Measurements from ENCODE around the gene ABAT. TPM values are rescaled to one million over a fixed set of nuclear protein-coding genes. Genes with fewer than 3 reads are reported as not detected.

The ABAT gene
- total RNA-seq, 2 donors from 2014 or later, result 8.7 TPM

- no peak overlapping the region for H3K4me3 Mint-ChIP-seq
- DNase-seq (ENCODE audit: low spot score), result no peak
- ATAC-seq, result no peak
- no peaks in the 10 kb centered on the region for H3K9me3 Mint-ChIP-seq
- H3K27ac Mint-ChIP-seq, result no peak overlapping the region
- H3K27me3 Mint-ChIP-seq, result no peaks in the 10 kb centered on the region
- no peaks in the 10 kb centered on the region for H3K36me3 Mint-ChIP-seq
- no peaks in the 10 kb centered on the region for H3K4me1 Mint-ChIP-seq (ENCODE audit: low read depth in 2 of 2)
Measured at GRCh38 chr16:8721336-8722024, 47.1 kb downstream of the ABAT start.

- Mint-ChIP-seq H3K9me3 (no peaks in the 10 kb centered on the region), H3K4me3 (no peak overlapping the region), H3K4me1 (ENCODE audit: low read depth in 2 of 2) (no peaks in the 10 kb centered on the region), H3K27ac (no peak overlapping the region), H3K27me3 (no peaks in the 10 kb centered on the region), H3K36me3 (no peaks in the 10 kb centered on the region)
- DNase-seq (ENCODE audit: low spot score), result no peak
- no peak for ATAC-seq
Measured at GRCh38 chr16:8722025-8722348, 47.6 kb downstream of the ABAT start.

DNA sequence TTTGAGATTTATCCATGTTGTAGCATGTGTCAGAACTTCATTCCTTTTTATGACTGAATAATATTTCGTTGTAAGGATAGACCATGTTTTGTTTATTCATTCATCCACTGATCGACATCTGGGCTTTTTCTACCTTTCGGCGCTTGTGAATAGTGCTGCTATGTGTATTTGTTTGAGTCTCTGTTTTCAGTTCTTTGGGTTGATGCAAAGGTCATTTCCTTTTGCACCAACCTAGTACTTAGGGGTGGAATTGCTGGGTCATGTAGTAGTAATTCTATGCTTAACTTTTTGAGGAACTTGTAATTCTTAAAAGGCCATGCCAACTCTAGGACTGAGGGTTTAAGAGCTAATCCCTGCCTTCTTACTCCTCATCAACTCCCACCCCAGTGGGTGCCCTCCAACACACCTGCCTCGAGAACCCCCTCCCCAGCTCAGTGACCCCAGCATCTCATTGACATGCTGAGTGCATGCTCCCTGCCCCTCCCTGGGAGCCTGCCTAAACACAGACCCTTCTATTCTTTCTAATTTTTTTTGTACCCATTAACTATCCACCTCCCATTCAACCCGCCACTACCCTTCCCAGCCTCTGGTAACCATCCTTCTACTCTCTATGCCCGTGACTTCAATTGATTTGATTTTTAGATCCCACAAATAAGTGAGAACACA, 51.2 kb downstream of the ABAT start:
- H3K9me3 Mint-ChIP-seq, result no peaks in the 10 kb centered on the region

GRCh38 chr16:8727131-8727806, 52.9 kb downstream of the ABAT start:
- Mint-ChIP-seq H3K9me3 (no peaks in the 10 kb centered on the region), H3K4me3 (no peak overlapping the region), H3K4me1 (ENCODE audit: low read depth in 2 of 2) (peaks cover 0 to 11% of the 10 kb centered on the region in 2 donors), H3K27ac (no peak overlapping the region), H3K36me3 (no peaks in the 10 kb centered on the region), H3K27me3 (no peaks in the 10 kb centered on the region)
- no peak for DNase-seq (ENCODE audit: low spot score)
- no peak for ATAC-seq

More for the DNA sequence above, 51.2 kb downstream of the ABAT start:
- Mint-ChIP-seq H3K27ac (peak overlapping the region in 1 of 2 donors; percentile 47), H3K4me1 (ENCODE audit: low read depth in 2 of 2) (peaks cover 0 to 11% of the 10 kb centered on the region in 2 donors), H3K27me3 (no peaks in the 10 kb centered on the region), H3K36me3 (no peaks in the 10 kb centered on the region), H3K4me3 (no peak overlapping the region)
- DNase-seq (ENCODE audit: low spot score) (no peak), ATAC-seq (no peak)

- Mint-ChIP-seq H3K27ac (no peak overlapping the region), H3K9me3 (no peaks in the 10 kb centered on the region), H3K4me3 (no peak overlapping the region), H3K27me3 (no peaks in the 10 kb centered on the region), H3K36me3 (no peaks in the 10 kb centered on the region), H3K4me1 (ENCODE audit: low read depth in 2 of 2) (peaks cover 0 to 11% of the 10 kb centered on the region in 2 donors)
- ATAC-seq (no peak), DNase-seq (ENCODE audit: low spot score) (no peak)
Measured at GRCh38 chr16:8727857-8728618, 53.6 kb downstream of the ABAT start.

- Mint-ChIP-seq H3K27ac (no peak overlapping the region), H3K4me3 (no peak overlapping the region), H3K4me1 (ENCODE audit: low read depth in 2 of 2) (peaks cover 0 to 11% of the 10 kb centered on the region in 2 donors), H3K27me3 (no peaks in the 10 kb centered on the region), H3K9me3 (no peaks in the 10 kb centered on the region), H3K36me3 (no peaks in the 10 kb centered on the region)
- no peak for ATAC-seq
- no peak for DNase-seq (ENCODE audit: low spot score)
Measured at GRCh38 chr16:8729779-8730334, 55.4 kb downstream of the ABAT start.

DNA sequence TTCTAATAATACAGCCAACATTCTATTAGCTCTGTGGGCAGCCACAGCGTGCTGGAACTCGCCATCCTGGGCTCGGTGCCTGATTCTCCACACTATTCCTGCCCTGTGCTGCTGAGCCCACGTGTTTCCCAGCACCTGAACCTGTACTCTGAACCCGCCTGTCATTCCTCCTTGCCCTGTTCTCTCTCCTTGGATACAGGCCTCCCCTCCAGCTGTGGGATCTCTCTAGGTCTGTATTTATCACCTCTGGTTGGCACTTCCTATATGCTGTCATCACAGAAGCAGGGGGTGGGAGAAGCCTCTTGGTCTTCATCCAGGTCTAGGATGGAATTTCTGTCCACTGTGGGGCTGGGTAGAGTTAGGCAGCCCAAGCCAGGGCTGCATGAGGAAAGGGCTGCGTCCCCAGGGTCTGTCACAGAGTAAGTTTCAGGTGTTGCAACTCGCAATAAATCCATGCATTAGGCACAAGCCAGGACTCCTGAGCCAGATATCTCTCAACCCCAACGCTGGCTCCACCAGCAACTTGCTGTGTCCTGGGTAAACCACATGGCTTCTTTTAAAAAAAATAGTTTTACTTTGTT, 56.0 kb downstream of the ABAT start:
- H3K27ac Mint-ChIP-seq, result no peak overlapping the region
- H3K4me1 Mint-ChIP-seq (ENCODE audit: low read depth in 2 of 2), result peaks cover 0 to 11% of the 10 kb centered on the region in 2 donors
- H3K27me3 Mint-ChIP-seq, result no peaks in the 10 kb centered on the region
- DNase-seq (ENCODE audit: low spot score) (no peak), ATAC-seq (no peak)
- no peak overlapping the region for H3K4me3 Mint-ChIP-seq
- no peaks in the 10 kb centered on the region for H3K9me3 Mint-ChIP-seq
- H3K36me3 Mint-ChIP-seq, result no peaks in the 10 kb centered on the region

DNA sequence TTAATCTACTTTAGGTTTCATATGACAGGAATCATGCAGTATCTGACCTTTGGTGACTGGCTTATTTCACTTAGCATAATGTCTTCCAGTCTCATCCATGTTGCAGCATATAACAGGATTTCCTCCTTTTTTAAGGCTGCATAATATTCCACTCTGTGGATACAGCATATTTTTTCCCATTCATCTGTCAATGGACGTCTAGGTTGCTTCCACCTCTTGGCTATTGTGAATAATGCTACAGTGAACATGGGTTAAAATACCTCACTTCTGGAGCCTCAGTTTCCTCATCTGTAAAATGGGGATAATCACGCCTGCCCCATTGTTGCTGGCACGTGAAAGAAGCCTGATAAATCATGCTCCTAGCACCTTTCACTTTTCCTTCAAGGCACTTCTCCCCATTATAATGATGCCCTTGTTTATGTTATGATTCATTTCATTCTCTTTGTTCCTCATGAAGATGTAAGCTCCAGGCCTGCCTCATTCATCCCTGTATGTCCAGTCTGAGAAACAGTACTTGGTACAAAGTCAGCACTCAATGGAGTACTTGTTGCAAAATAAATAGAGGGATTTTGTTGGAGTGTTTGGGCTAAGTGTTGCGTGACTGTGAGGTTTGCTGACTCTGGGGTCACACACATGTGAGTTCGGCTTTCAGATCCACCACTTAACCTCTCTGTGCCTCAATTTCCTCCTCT, 59.6 kb downstream of the ABAT start:
- H3K4me1 Mint-ChIP-seq (ENCODE audit: low read depth in 2 of 2), result peaks cover 0 to 11% of the 10 kb centered on the region in 2 donors
- no peak for ATAC-seq

GRCh38 chr16:8735574-8735973, 61.2 kb downstream of the ABAT start:
- no peaks in the 10 kb centered on the region for H3K27me3 Mint-ChIP-seq
- no peaks in the 10 kb centered on the region for H3K9me3 Mint-ChIP-seq
- no peak overlapping the region for H3K4me3 Mint-ChIP-seq
- ATAC-seq (no peak), DNase-seq (ENCODE audit: low spot score) (no peak)
- H3K4me1 Mint-ChIP-seq (ENCODE audit: low read depth in 2 of 2), result peaks cover 0 to under 1% of the 10 kb centered on the region in 2 donors
- no peak overlapping the region for H3K27ac Mint-ChIP-seq
- H3K36me3 Mint-ChIP-seq, result no peaks in the 10 kb centered on the region

More for the DNA sequence above, 59.6 kb downstream of the ABAT start:
- DNase-seq (ENCODE audit: low spot score), result no peak
- Mint-ChIP-seq H3K36me3 (no peaks in the 10 kb centered on the region), H3K9me3 (no peaks in the 10 kb centered on the region), H3K27me3 (no peaks in the 10 kb centered on the region), H3K27ac (no peak overlapping the region), H3K4me3 (no peak overlapping the region)

DNA sequence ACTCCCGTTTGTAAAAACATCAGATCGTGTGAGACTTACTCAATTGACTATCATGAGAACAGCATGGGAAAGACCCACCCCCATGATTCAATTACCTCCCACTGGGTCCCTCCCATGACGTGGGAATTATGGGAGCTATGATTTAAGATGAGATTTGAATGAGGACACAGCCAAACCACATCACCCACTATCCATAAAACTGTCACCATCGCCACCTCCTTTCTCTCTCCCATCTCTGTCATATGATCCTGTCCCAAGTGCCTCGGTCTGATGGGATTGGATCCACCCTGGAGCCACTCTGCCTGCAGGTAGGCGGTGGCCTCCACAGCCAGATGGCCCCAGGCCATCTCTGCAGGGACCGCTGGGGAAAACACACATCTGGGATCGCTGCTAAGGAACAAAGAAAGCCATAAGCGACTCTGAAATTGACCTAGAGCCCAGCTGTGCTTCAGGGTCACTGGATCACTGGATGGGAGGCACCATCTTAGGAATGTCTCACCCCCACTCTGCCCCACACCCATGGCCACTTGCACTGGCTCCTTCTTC, 61.8 kb downstream of the ABAT start:
- no peaks in the 10 kb centered on the region for H3K36me3 Mint-ChIP-seq
- H3K4me1 Mint-ChIP-seq (ENCODE audit: low read depth in 2 of 2), result no peaks in the 10 kb centered on the region
- no peak overlapping the region for H3K27ac Mint-ChIP-seq
- H3K27me3 Mint-ChIP-seq, result no peaks in the 10 kb centered on the region
- DNase-seq (ENCODE audit: low spot score) (no peak), ATAC-seq (no peak)
- no peaks in the 10 kb centered on the region for H3K9me3 Mint-ChIP-seq
- no peak overlapping the region for H3K4me3 Mint-ChIP-seq

DNA sequence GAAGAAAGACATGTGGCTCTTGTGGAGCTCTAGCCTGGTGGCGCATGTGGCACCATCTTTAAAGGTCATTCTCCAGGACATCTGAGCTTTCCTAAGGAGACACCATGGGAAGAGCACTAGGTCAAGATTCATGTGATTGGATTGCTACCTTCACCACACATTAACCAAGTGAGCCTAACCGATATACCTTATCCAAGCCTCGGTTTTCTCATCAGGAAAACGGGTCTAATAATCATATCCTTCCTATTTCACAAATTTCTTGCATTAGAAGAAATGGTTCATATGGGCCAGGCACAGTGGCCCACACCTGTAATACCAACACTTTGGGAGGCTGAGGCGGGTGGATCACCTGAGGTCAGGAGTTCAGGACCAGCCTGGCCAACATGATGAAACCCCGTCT, 64.7 kb downstream of the ABAT start:
- Mint-ChIP-seq H3K36me3 (no peaks in the 10 kb centered on the region), H3K9me3 (no peaks in the 10 kb centered on the region), H3K4me1 (ENCODE audit: low read depth in 2 of 2) (no peaks in the 10 kb centered on the region), H3K27me3 (no peaks in the 10 kb centered on the region), H3K27ac (no peak overlapping the region), H3K4me3 (no peak overlapping the region)
- no peak for ATAC-seq
- DNase-seq (ENCODE audit: low spot score), result no peak

- H3K9me3 Mint-ChIP-seq, result no peaks in the 10 kb centered on the region
- no peaks in the 10 kb centered on the region for H3K4me1 Mint-ChIP-seq (ENCODE audit: low read depth in 2 of 2)
- H3K27me3 Mint-ChIP-seq, result no peaks in the 10 kb centered on the region
- H3K36me3 Mint-ChIP-seq, result no peaks in the 10 kb centered on the region
- no peak overlapping the region for H3K27ac Mint-ChIP-seq
- no peak for ATAC-seq
- DNase-seq (ENCODE audit: low spot score), result no peak
- no peak overlapping the region for H3K4me3 Mint-ChIP-seq
Measured at GRCh38 chr16:8739989-8740704, 65.7 kb downstream of the ABAT start.
